Right ventricle myocardium superior (tissue), 1 donor: Measurements from ENCODE around the gene IFT57. TPM values are rescaled to one million over a fixed set of nuclear protein-coding genes. Genes with fewer than 3 reads are reported as not detected.

Experiments used
- ATAC-seq: fragments of 200-7000 bp; cut with Tn5 transposase; one replicate; pipeline ENCODE4 v1.9.1; 2020; ENCODE audit warnings: mild to moderate bottlenecking; ENCODE audit not compliant: poor library complexity
- DNase-seq: peaks from one replicate; pipeline ENCODE4 v3.0.0-alpha.2; 2020
- intact Hi-C: fragments of 100-400 bp; cut with DNase I; formaldehyde crosslinking; loops from one replicate; pipeline ENCODE4 v1.11.2; 2022
- total RNA-seq: library from RNA; stranded (reverse); fragmentation: NEBNext Ultra II Directional; extraction: Animal tissue kit (Norgen Biotek cat#: 25700); gene quantifications from one replicate; pipeline ENCODE4 v1.2.1, GENCODE V29; 2021
- donor health status: DM: no; HTN: yes; CAD: no; lungs with severe emphysema.

The IFT57 gene
- total RNA-seq, 1 donor from 2014 or later: 18.7 TPM

DNA sequence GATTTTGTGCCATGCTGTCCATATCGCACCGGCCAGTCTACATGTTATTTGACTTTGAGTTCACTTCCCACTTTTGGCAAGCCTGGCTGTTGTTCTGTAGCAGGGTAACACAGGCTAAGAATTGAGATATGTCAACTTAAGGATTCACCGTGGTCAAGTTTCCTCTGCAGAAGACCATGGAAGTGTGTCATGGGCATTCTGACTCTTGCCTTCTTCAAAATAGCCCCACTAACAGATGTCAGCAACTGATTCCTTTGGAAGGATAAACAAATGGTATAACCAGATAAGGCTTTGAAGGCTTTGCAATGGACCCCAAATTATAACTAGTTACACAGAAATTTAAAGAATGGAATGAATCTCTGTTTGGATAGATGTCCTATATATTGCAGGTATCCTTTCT is 111.3 kb downstream of the IFT57 start:
- intact Hi-C loops: no loop called here
- DNase-seq (no peak), ATAC-seq (no peak)

Other genes starting within 250 kb of the IFT57 start
- 46.2 TPM for gene CD47, start 131.4 kb downstream of the IFT57 start, total RNA-seq
- gene HHLA2, start 74.1 kb upstream of the IFT57 start, total RNA-seq: not detected